ENCODE data around the gene SELENOI. TPM values are rescaled to one million over a fixed set of nuclear protein-coding genes. Genes with fewer than 3 reads are reported as not detected.

Gene SELENOI
- total RNA-seq: 10 to 100 TPM; 10.4 to 31.3 TPM

GRCh38 chr2:26345545-26346453 lies at the start of gene SELENOI:
SELENOI (plus strand) TSS chr2:26346143; CDS start chr2:26346233, 90 bp downstream.
- H3K27me3 ChIP-seq: no peaks in the 10 kb centered on the region
- H3K4me1 ChIP-seq: peaks cover 35% of the 10 kb centered on the region
- 0 to 1% methylated on average over 34 to 79 of the region's 80 CpGs for WGBS, 2 donors
- peak; percentile 99 for DNase-seq
- no peaks in the 10 kb centered on the region for H3K9me3 ChIP-seq
- H3K27ac ChIP-seq: peak within 1 kb of the TSS; percentile 89 to 96 (median 93)
- TF ChIP-seq POLR2A (IDR thresholded peaks at IDR 0.05) (peak; percentile 92 to 97 (median 95)), CTCF (IDR thresholded peaks at IDR 0.05) (peak in 3 of 7 experiments; percentile 2 to 11 (median 7))
- ATAC-seq: peak; percentile 96
- peak within 1 kb of the TSS; percentile 67 to 94 for H3K4me3 ChIP-seq
- no peaks in the 10 kb centered on the region for H3K36me3 ChIP-seq (replicated peaks in 1 of 2; ENCODE audit: insufficient read depth in 1 of 2, low read depth in 2 of 2)
- intact Hi-C loops (cut with DNase I): no loop called here

GRCh38 chr2:26297061-26297460 lies 48.9 kb upstream of the SELENOI start:
- no peak for TF ChIP-seq POLR2A (IDR thresholded peaks at IDR 0.05)
- TF ChIP-seq CTCF (IDR thresholded peaks at IDR 0.05): no peak
- intact Hi-C loops (cut with DNase I): no loop called here

GRCh38 chr2:26298286-26298637 lies 47.7 kb upstream of the SELENOI start:
- no peak for DNase-seq
- intact Hi-C loops (cut with DNase I): no loop called here
- 61 to 79% methylated on average over 11 to 17 of the region's 17 CpGs for WGBS, 2 donors
- peaks cover 18% of the 10 kb centered on the region for H3K4me1 ChIP-seq
- H3K27ac ChIP-seq: peak overlapping the region; percentile 63 to 87 (median 86)
- no peaks in the 10 kb centered on the region for H3K36me3 ChIP-seq (replicated peaks in 1 of 2; ENCODE audit: insufficient read depth in 1 of 2, low read depth in 2 of 2)
- H3K9me3 ChIP-seq: no peaks in the 10 kb centered on the region
- TF ChIP-seq POLR2A (IDR thresholded peaks at IDR 0.05) (no peak), CTCF (IDR thresholded peaks at IDR 0.05) (no peak)
- H3K4me3 ChIP-seq: no peak overlapping the region
- no peak for ATAC-seq
- no peaks in the 10 kb centered on the region for H3K27me3 ChIP-seq

More at GRCh38 chr2:26297061-26297460, 48.9 kb upstream of the SELENOI start:
- H3K9me3 ChIP-seq: no peaks in the 10 kb centered on the region
- H3K27me3 ChIP-seq: no peaks in the 10 kb centered on the region
- no peak for ATAC-seq
- no peak for DNase-seq
- no peak overlapping the region for H3K4me3 ChIP-seq
- H3K4me1 ChIP-seq: peaks cover 18% of the 10 kb centered on the region
- WGBS, 2 donors: 80 to 82% methylated on average over 3 of the region's 3 CpGs
- no peak overlapping the region for H3K27ac ChIP-seq
- H3K36me3 ChIP-seq (replicated peaks in 1 of 2; ENCODE audit: insufficient read depth in 1 of 2, low read depth in 2 of 2): no peaks in the 10 kb centered on the region

GRCh38 chr2:26298638-26299393 lies 47.1 kb upstream of the SELENOI start:
- intact Hi-C loops (cut with DNase I): no loop called here
- ATAC-seq: peak; percentile 67

More at GRCh38 chr2:26298638-26299393, 47.1 kb upstream of the SELENOI start:
- 2 to 9% methylated on average over 26 to 30 of the region's 30 CpGs for WGBS, 2 donors
- TF ChIP-seq CTCF (IDR thresholded peaks at IDR 0.05): peak in 1 of 7 experiments; percentile 7
- peak in 2 of 3 donors; percentile 42 to 46 for TF ChIP-seq POLR2A (IDR thresholded peaks at IDR 0.05)
- H3K36me3 ChIP-seq (replicated peaks in 1 of 2; ENCODE audit: insufficient read depth in 1 of 2, low read depth in 2 of 2): no peaks in the 10 kb centered on the region
- H3K4me1 ChIP-seq: peaks cover 18% of the 10 kb centered on the region
- peak overlapping the region; percentile 63 to 87 (median 86) for H3K27ac ChIP-seq
- H3K9me3 ChIP-seq: no peaks in the 10 kb centered on the region
- peak overlapping the region; percentile 12 to 65 for H3K4me3 ChIP-seq
- no peaks in the 10 kb centered on the region for H3K27me3 ChIP-seq
- peak; percentile 42 to 56 (median 50) for DNase-seq

Data from body of pancreas (tissue), 4 donors.